ENCODE measurements around the gene KRTAP19-8. TPM values are rescaled to one million over a fixed set of nuclear protein-coding genes. Genes with fewer than 3 reads are reported as not detected.

Gene KRTAP19-8
- total RNA-seq (ENCODE audit: unreplicated experiment), result not detected
- long read RNA-seq, result 0 reads

- Mint-ChIP-seq H3K36me3 (ENCODE audit: low read depth, unreplicated experiment) (no peaks in the 10 kb centered on the region), H3K9me3 (ENCODE audit: unreplicated experiment) (no peaks in the 10 kb centered on the region), H3K27me3 (ENCODE audit: unreplicated experiment) (no peaks in the 10 kb centered on the region), H3K4me1 (ENCODE audit: unreplicated experiment) (no peaks in the 10 kb centered on the region), H3K4me3 (ENCODE audit: unreplicated experiment) (no peak within 1 kb of the TSS), H3K27ac (ENCODE audit: unreplicated experiment) (no peak within 1 kb of the TSS)
- DNase-seq (ENCODE audit: low spot score), result no peak
- TF ChIP-seq CTCF (IDR thresholded peaks at IDR 0.05; ENCODE audit: unreplicated experiment), result no peak
These were observed at the start of gene KRTAP19-8 for GRCh38 chr21:31038376-31038775. KRTAP19-8 (minus strand) TSS chr21:31038476; CDS start chr21:31038443, 33 bp downstream.

DNA sequence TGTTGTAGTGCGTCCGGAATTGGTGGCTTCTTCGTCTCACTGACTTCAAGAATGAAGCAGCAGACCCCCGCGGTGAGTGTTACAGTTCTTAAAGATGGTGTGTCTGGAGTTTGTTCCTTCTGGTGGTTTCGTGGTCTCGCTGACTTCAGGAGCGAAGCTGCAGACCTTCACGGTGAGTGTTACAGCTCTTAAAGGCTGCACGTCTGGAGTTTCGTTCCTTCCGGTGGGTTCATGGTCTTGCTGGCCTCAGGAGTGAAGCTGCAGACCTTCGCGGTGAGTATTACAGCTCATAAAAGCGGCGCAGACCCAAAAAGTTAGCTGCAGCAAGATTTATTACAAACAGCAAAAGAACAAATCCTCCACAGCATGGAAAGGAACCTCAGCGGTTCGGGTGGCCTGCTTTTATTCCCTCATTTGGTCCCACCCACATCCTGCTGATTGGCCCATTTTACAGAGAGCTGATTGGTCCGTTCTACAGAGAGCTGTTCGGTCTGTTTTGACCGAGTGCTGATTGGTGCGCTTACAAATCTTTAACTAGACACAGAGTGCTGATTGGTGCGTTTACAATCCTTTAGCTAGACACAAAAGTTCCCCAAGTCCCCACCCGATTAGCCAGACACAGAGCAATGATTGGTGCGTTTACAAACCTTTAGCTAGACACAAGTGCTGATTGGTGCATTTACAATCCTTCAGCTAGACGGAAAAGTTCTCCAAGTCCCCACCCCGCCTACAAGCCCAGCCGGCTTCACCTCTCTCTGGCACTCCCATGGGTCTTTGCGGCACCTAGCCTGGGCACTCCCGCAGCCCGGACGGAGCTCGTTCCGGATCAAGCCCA lies 49.6 kb upstream of the KRTAP19-8 start:
- H3K36me3 Mint-ChIP-seq (ENCODE audit: low read depth, unreplicated experiment), result no peaks in the 10 kb centered on the region
- H3K27ac Mint-ChIP-seq (ENCODE audit: unreplicated experiment), result no peak overlapping the region
- H3K4me1 Mint-ChIP-seq (ENCODE audit: unreplicated experiment), result peaks cover 13% of the 10 kb centered on the region
- peaks cover 4% of the 10 kb centered on the region for H3K27me3 Mint-ChIP-seq (ENCODE audit: unreplicated experiment)
- DNase-seq (ENCODE audit: low spot score), result no peak
- no peaks in the 10 kb centered on the region for H3K9me3 Mint-ChIP-seq (ENCODE audit: unreplicated experiment)
- TF ChIP-seq CTCF (IDR thresholded peaks at IDR 0.05; ENCODE audit: unreplicated experiment), result no peak
- no peak overlapping the region for H3K4me3 Mint-ChIP-seq (ENCODE audit: unreplicated experiment)

GRCh38 chr21:31084689-31085088 lies 46.4 kb upstream of the KRTAP19-8 start:
- H3K27me3 Mint-ChIP-seq (ENCODE audit: unreplicated experiment), result peaks cover 2% of the 10 kb centered on the region
- H3K27ac Mint-ChIP-seq (ENCODE audit: unreplicated experiment), result no peak overlapping the region
- no peaks in the 10 kb centered on the region for H3K9me3 Mint-ChIP-seq (ENCODE audit: unreplicated experiment)
- H3K4me3 Mint-ChIP-seq (ENCODE audit: unreplicated experiment), result no peak overlapping the region
- H3K36me3 Mint-ChIP-seq (ENCODE audit: low read depth, unreplicated experiment), result no peaks in the 10 kb centered on the region
- no peak for DNase-seq (ENCODE audit: low spot score)
- TF ChIP-seq CTCF (IDR thresholded peaks at IDR 0.05; ENCODE audit: unreplicated experiment), result no peak
- H3K4me1 Mint-ChIP-seq (ENCODE audit: unreplicated experiment), result peaks cover 16% of the 10 kb centered on the region

- H3K4me3 Mint-ChIP-seq (ENCODE audit: unreplicated experiment), result no peak overlapping the region
- DNase-seq (ENCODE audit: low spot score), result no peak
- peaks cover 6% of the 10 kb centered on the region for H3K36me3 Mint-ChIP-seq (ENCODE audit: low read depth, unreplicated experiment)
These were observed 40.5 kb upstream of the KRTAP19-8 start for GRCh38 chr21:31078796-31079195.

More at GRCh38 chr21:31078796-31079195, 40.5 kb upstream of the KRTAP19-8 start:
- Mint-ChIP-seq H3K9me3 (ENCODE audit: unreplicated experiment) (no peaks in the 10 kb centered on the region), H3K27ac (ENCODE audit: unreplicated experiment) (no peak overlapping the region), H3K27me3 (ENCODE audit: unreplicated experiment) (no peaks in the 10 kb centered on the region), H3K4me1 (ENCODE audit: unreplicated experiment) (peaks cover 27% of the 10 kb centered on the region)
- no peak for TF ChIP-seq CTCF (IDR thresholded peaks at IDR 0.05; ENCODE audit: unreplicated experiment)

All from endothelial cell (in vitro differentiated cells).